Ammon's horn (tissue), 1 donor: Measurements from ENCODE around the gene FRY.

ENCODE experiments used
- DNase-seq: peaks from one replicate; pipeline ENCODE4 v3.0.0-alpha.2; 2016; ENCODE audit warnings: low spot score

The FRY gene

GRCh38 chr13:32310134-32310706, 278.6 kb downstream of the FRY start:
- peak; percentile 53 for DNase-seq

DNA sequence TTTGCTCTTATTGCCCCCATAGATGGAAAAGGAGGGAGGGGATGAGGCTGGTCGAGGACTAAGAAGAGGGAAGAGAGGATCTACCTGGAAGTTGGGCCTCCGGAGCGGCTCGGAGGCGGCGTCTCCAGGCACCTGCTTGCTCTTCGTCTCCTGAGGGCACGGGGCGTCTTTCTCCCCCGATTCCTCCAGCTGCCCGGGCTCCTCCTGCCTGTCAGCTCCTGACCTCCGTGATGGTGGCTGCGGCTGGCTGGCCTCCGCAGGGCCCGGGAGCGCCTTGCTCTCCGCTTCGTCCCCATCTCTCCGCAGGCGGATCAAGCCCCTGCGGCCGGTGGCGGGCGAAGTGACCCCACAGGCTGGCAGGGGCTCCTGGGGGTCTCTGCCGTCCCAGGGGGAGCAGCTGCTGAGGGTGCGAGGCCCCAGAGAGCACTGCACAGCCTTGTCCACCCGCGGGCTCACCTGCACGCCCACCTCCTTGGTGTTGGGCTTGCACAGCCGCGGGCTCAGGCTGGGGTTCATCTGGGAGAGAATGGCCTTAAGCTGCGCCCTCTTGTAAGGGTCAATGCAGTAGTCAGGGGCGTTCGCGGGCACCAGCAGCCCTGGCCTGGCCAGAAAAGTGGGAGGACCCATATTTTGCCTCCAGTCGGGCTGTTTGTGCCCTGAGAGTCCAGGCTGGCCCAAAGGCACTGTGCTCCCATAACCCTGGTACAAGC, 279.8 kb downstream of the FRY start:
- no peak for DNase-seq

DNA sequence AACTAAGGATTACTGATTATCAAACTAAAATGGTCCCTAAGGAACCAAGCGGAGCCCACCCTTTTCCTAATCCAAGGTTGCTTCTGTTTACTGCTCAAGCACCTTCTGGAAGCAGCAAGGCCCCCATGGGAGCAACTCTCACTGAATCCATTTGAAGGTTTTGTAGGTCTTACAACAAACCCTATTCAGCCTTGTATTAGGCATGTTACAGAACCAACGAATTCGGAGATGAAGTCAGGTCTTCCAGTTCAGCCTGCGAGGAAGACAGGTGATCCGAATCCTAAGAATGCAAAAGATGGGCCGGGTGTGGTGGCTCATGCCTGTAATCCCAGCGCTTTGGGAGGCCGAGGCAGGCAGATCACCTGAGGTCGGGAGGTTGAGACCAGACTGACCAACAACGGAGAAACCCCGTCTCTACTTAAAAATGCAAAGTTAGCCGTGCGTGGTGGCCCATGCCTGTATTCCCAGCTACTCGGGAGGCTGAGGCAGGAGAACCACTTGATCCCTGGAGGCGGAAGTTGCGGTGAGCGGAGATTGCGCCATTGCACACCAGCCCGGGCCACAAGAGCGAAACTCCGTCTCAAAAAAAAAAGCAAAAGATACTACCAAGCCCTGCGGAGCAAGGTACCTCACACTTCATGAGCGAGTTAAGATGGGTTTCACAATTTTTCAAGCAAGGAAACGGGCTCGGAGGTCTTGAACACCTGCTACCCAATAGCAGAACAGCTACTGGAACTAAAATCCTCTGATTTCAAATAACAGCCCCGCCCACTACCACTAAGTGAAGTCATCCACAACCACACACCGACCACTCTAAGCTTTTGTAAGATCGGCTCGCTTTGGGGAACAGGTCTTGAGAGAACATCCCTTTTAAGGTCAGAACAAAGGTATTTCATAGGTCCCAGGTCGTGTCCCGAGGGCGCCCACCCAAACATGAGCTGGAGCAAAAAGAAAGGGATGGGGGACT, 283.0 kb downstream of the FRY start:
- DNase-seq: peak; percentile 45

DNA sequence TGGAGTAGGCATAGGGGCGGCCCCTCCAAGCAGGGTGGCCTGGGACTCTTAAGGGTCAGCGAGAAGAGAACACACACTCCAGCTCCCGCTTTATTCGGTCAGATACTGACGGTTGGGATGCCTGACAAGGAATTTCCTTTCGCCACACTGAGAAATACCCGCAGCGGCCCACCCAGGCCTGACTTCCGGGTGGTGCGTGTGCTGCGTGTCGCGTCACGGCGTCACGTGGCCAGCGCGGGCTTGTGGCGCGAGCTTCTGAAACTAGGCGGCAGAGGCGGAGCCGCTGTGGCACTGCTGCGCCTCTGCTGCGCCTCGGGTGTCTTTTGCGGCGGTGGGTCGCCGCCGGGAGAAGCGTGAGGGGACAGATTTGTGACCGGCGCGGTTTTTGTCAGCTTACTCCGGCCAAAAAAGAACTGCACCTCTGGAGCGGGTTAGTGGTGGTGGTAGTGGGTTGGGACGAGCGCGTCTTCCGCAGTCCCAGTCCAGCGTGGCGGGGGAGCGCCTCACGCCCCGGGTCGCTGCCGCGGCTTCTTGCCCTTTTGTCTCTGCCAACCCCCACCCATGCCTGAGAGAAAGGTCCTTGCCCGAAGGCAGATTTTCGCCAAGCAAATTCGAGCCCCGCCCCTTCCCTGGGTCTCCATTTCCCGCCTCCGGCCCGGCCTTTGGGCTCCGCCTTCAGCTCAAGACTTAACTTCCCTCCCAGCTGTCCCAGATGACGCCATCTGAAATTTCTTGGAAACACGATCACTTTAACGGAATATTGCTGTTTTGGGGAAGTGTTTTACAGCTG, 283.9 kb downstream of the FRY start, which contains the start of the genes BRCA2 and ZAR1L:
TSS of gene BRCA2 (plus strand) at position 271 of the 790 bp plus-strand sequence. CDS start 953 bp downstream, outside the sequence.
TSS of gene ZAR1L (minus strand) at position 126 of the 790 bp plus-strand sequence. CDS start 3,438 bp downstream, outside the sequence.
- peak; percentile 95 for DNase-seq

DNA sequence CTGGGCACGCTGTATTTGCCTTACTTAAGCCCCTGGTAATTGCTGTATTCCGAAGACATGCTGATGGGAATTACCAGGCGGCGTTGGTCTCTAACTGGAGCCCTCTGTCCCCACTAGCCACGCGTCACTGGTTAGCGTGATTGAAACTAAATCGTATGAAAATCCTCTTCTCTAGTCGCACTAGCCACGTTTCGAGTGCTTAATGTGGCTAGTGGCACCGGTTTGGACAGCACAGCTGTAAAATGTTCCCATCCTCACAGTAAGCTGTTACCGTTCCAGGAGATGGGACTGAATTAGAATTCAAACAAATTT, 284.4 kb downstream of the FRY start:
- no peak for DNase-seq

- no peak for DNase-seq
These were observed 284.9 kb downstream of the FRY start for GRCh38 chr13:32316501-32316900.

DNA sequence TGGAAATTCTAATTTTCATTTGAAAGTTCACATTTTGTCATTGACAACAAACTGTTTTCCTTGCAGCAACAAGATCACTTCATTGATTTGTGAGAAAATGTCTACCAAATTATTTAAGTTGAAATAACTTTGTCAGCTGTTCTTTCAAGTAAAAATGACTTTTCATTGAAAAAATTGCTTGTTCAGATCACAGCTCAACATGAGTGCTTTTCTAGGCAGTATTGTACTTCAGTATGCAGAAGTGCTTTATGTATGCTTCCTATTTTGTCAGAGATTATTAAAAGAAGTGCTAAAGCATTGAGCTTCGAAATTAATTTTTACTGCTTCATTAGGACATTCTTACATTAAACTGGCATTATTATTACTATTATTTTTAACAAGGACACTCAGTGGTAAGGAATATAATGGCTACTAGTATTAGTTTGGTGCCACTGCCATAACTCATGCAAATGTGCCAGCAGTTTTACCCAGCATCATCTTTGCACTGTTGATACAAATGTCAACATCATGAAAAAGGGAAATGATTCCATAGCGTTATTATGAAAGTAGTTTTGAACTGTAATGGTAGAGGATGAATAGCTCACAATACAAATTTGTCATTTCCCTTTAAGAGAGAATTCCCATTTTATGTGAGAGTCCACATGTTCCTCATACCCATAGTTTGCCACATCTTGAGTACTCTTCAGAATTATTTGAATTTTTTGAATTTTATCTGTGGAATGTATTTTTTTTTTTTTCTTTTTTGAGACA, 286.3 kb downstream of the FRY start:
- DNase-seq: no peak

- DNase-seq: no peak
These were observed 289.0 kb downstream of the FRY start for GRCh38 chr13:32320528-32320927.

- DNase-seq: no peak
These were observed 292.3 kb downstream of the FRY start for GRCh38 chr13:32323912-32324311.

- no peak for DNase-seq
These were observed 298.9 kb downstream of the FRY start for GRCh38 chr13:32330441-32330840.

GRCh38 chr13:32334671-32335070, 303.1 kb downstream of the FRY start:
- no peak for DNase-seq

DNA sequence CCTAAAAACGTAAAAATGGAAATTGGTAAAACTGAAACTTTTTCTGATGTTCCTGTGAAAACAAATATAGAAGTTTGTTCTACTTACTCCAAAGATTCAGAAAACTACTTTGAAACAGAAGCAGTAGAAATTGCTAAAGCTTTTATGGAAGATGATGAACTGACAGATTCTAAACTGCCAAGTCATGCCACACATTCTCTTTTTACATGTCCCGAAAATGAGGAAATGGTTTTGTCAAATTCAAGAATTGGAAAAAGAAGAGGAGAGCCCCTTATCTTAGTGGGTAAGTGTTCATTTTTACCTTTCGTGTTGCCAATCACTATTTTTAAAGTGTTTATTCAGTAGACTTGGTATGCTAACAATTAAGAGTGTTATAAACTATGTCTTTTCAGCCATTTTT, 309.3 kb downstream of the FRY start:
- DNase-seq: no peak

DNA sequence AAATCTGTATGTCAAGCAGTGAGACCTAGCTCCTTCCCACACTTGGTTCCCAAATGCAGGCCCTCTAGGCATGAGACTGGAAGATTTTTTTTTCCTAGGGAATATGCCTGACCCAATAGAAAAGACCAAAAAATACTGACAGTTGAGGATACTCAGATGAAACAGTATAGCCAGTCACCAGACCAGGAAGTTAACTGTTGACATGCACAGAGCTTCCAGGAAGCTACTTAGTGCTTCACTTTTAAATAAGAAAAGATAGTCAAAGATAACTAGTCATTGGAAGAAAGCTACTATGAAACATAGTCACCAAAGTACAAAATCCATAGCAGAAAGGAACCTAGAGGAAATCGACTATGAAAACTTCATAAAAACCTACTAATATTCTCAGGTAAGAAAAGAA, 316.1 kb downstream of the FRY start:
- DNase-seq: no peak
